A204.1 (cell line): ENCODE results near the gene STRN.
"Not testable (repeated sequence)": the region's sequence is repeated elsewhere in the genome, so short reads cannot be mapped to it uniquely, and the experiment has no call there.

Source experiments
- FAIRE-seq: peaks from 2 replicates; lab custom pipeline; 2012; peaks lifted over from hg19 to GRCh38; lab: Jason Lieb, UNC

The STRN gene

GRCh38 chr2:36963106-36963505 lies 3.2 kb downstream of the STRN start:
- FAIRE-seq: no peak

DNA sequence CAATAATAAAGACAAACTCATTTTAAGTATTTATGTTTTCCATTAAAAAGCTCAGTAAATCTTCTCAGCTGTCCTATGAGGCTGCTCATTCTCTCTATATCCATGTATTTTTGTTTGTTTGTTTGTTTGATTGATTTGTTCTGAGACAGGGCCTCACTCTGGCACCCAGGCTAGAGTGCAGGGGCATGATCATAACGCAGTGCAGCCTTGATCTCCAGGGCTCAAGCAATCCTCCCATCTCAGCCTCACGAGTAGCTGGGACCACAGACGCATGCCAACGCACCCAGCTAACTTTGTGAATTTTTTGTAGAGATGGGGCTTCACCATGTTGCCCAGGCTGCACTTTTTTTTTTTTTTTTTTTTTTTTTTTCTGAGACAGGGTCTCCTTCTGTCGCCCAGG lies 5.6 kb downstream of the STRN start:
- FAIRE-seq: no peak

- no peak for FAIRE-seq
Measured at GRCh38 chr2:36960005-36960675, 6.2 kb downstream of the STRN start.

DNA sequence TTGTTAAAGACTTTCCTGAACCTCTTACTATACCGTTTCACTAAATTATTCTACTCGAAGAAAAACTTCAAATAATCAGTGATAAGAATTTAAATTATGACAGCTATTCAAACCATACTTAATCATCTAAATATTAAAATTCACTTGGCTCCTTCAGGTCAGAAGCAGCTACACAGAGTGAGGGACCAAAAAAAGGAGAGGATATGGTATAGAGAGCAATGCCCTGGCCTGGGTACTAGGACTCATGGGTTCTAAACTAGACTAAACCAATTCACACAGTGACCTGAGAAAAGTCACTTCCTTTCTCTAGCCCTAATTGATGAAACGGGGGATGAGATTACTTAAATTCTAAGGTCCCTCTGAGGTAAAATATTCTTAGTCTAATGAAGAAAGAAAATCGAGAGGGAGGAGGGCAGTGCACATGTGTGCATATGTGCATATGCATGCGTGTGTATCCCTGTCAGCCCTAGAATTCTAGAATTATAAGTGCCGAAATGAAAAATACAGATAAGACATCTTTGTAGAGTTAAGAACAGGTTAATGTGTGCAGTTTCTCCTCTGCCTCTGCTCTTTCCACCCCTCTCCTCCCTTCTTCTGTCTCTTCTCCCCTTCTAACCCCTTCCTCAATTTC lies 11.2 kb downstream of the STRN start:
- FAIRE-seq: no peak

- no peak for FAIRE-seq
Measured at GRCh38 chr2:36952748-36953197, 13.6 kb downstream of the STRN start.

- no peak for FAIRE-seq
Measured at GRCh38 chr2:36951574-36951973, 14.8 kb downstream of the STRN start.

DNA sequence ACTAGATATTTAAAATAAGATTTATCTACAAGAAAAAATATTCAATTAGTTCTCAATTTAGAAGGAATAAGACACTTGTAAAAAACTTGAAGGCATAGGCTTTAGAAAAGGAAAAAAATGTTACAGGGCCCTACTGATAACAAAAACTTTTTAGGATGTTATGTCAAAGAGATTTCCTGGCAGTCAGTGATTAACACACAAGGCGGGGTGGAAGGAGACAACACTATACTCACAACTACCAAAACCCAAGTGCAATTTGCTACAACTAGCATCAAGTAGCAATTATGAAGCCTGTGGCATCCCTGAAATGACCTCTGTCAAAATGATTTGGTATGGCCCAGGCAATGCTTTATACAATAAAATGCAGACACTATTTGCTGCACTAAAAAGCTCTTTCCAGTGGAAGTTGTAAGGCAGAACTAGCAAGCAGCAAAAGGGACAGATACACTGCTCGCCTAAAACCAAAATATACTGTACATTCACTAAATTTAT lies 15.3 kb downstream of the STRN start:
- FAIRE-seq: no peak

DNA sequence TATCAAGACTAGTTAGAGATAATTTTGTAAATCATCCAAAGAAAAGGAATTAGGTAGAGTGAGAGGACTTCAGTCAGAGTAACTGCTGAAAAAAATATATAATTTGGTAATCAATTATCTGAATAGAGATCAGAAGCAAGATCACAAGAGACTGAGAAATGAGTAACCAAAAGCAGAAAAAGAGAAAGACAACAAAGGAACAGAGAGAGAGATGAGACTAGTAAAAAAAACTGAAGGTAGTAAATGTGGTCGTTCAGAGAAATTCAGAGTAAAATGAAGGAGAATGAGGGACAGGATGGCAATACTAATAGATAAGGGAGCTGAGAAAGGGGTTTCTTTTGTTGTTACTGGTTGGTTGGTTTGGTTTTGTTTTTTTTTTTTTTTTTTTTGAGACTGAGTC lies 16.5 kb downstream of the STRN start:
- no peak for FAIRE-seq

GRCh38 chr2:36945240-36945639 lies 21.1 kb downstream of the STRN start:
- FAIRE-seq: not testable (repeated sequence)

- no peak for FAIRE-seq
Measured at GRCh38 chr2:36941867-36942266, 24.5 kb downstream of the STRN start.

DNA sequence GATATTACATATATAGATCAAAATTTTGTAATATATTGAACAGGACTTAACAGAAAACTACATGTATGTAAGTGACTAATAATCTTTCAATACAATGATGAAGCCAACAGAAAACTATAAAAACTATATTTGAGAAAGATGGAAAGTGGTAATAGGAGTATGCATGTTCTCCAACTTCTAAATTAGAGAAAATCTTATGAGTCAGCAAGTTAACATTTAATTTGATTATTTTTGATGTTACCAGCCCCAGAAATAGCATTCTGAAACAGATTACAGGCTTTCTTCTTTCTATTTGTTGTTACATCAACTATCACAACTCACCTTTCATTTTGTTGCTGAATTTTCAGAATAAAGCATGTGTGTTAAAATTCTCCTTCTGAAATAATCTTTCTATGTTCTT lies 29.8 kb downstream of the STRN start:
- FAIRE-seq: not testable (repeated sequence)

GRCh38 chr2:36931688-36932087 lies 34.6 kb downstream of the STRN start:
- not testable (repeated sequence) for FAIRE-seq

DNA sequence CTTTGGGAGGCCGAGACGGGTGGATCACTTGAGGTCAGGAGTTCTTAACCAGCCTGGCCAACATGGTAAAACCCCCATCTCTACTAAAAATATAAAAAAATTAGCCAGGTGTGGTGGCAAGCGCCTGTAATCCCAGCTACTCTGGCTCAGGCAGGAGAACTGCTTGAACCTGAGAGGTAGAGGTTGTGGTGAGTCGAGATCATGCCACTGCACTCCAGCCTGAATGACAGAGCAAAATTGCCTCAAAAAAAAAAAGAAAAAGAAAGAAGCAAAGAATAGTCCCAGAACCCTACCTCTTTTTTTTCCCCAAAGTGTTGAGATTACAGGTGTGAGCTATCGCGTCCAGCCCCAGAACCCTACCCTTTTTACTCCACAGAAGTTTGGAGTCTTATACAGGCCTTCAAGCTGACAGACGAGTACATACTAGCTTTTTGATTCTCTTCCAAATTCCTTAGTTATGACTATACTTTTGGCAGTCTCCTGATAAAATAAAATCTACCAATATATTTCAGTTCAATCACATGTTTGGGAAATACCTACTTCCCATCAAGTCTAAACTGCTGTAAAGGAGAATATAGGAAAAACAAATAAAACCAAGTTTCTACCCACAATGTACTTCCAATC lies 35.4 kb downstream of the STRN start:
- FAIRE-seq: not testable (repeated sequence)

DNA sequence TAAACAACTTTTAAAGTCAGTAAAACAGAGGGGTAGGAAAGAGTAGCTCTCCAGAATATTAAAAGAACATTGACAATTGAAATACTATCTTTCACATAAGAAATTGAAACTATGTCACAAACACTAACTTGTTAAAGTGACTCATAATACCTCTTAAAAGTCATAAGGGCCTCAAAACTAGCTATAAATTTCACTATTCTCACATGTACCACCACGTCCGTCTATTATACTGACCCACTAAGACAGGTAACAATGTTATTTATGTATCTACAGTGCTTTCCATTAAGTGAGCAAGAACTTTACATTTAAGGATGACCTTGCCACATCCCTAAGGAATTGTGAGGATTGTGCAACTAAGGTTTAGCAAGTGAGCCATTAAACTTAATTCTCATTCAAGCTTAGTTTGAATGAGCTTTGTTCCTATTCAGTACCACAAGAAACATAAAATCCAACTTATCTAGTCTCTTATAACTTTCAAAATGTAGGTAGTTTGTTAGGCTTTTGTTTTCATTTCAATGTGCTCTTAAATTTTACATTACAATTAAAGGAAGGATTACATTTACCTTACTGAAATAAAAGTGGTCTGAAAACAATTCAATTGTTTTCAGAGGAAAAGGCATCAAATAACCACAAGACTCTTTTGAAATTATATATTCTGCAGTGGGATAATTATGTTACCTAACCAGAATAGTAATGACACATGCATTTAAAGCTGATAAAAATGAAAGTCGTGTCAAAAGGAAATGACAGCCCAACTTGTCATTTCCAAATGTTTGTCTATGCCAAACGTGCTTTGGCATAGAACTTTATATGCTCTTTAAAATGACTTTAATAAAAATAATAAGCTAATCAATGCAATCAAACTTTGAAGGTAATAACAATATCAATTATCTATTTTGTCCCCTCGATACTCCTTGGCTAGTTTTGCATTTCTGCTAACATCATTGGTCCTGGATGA lies 39.9 kb downstream of the STRN start:
- FAIRE-seq: not testable (repeated sequence)

DNA sequence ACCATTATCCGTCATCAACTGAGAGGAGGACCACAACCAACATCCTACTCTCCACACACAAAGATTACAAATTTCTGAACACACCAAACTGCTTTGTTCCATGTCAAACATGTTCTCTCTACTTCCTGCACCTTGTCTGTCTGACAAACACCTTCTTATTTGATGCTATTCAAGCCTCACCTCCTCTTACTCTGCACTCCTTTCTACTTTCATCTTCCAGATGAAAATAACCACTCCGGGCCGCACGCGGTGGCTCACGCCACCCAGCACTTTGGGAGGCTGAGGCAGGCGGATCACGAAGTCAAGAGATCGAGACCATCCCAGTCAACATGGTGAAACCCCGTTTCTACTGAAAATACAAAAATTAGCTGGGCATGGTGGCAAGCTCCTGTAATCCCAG lies 43.7 kb downstream of the STRN start:
- FAIRE-seq: not testable (repeated sequence)

DNA sequence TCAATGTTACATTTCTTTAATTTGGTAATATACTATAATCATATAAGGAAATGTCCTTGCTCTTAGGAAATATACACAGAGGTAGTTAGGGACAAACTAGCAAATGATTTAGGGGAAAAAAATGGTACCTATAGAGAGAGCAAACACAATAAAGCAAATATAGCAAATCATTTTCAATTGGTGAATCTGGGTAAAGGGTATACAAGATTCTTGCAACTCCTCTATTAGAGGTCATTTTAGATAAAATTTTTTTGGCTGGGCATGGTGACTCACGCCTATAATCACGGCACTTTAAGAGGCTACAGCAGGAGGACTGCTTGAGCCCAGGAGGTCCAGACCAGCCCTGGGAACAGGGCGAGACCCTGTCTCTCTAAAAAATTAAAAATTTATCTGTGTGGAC lies 44.4 kb downstream of the STRN start:
- FAIRE-seq: no peak

- no peak for FAIRE-seq
Measured at GRCh38 chr2:36919041-36919837, 47.1 kb downstream of the STRN start.

- peak; percentile 96 for FAIRE-seq
Measured at GRCh38 chr2:36918307-36918706, 48.0 kb downstream of the STRN start.

DNA sequence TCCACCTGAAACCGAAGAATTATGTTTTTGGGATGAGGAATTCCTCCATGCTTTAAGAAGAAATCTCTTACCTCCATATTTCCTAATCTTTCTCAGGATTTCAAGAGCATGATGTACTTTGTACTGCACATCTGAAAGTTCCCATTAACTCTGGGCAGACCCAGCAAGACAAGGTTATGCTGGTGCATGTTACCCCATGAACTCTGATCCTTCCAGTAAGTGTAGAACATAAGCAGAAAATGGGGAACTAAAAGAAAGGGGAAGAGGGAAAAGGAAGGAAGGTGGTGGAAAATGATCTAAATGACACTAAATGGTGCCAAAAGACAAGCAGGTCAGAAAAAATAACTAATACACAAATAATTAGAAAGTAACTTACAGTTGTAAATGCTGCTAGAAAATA lies 50.7 kb downstream of the STRN start:
- FAIRE-seq: no peak

GRCh38 chr2:36912695-36913094 lies 53.6 kb downstream of the STRN start:
- FAIRE-seq: no peak

DNA sequence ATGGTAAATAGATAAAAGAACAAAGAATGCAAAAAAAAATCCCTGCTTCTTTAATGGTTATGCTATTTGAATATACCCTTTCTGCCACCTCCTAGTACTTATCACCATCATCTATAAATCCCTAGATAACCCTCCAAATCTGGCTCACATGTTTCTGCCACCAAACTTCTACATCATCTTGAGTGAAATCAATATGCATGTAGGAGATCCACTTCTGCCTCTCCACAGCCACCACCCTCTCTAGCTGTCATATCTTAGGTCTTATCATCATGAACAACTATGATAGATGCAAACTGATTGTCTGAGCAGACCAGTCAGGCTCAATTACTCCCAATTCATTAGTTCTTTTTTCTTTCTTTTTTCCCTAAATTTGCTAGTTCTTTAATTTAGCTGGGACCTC lies 55.3 kb downstream of the STRN start:
- no peak for FAIRE-seq
